Left hindlimb (tissue), 1 donor: ENCODE data around the gene GPHN.
"Not testable (repeated sequence)": the region's sequence is repeated elsewhere in the genome, so short reads cannot be mapped to it uniquely, and the experiment has no call there.

Experiments used
- DNase-seq: peaks from one replicate; pipeline ENCODE4 v3.0.0-alpha.2; 2018

The GPHN gene

DNA sequence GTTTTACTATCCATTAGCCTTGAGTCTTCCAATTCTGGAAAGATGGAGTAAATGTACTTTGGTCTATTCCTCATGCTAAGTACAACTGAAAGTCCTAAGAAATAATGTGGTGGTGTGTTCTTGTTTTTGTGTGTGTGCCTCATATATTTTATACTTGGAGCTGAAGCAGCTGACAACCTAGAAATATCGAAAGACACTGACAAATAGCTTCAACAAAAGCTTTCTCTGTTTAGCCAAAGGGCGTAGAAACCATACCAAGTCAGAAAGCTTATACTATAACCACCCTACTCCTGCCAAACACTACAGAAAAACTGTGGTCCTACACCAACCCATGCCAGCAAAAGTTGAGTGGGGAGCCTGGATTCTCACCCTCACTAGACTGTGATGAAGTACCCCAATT lies 188.4 kb downstream of the GPHN start:
- DNase-seq, result no peak

DNA sequence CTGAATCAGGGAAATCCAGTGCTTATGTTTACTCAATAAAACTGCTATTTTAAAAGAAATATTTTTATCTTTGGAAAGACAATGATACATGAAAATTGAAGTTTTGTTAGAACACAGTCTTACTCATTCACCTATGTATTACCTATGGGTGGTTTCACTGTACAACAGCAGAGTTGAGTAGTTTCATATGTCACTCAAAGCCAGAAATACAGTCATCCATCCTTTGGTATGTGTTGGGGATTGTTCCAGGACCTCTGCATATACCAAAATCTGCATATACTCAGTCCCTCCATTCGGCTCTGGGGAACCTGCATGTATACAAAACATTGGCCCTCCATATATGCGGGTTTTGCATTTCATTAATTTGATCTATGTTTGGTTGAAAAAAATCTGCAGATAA lies 190.6 kb downstream of the GPHN start:
- DNase-seq, result no peak

DNA sequence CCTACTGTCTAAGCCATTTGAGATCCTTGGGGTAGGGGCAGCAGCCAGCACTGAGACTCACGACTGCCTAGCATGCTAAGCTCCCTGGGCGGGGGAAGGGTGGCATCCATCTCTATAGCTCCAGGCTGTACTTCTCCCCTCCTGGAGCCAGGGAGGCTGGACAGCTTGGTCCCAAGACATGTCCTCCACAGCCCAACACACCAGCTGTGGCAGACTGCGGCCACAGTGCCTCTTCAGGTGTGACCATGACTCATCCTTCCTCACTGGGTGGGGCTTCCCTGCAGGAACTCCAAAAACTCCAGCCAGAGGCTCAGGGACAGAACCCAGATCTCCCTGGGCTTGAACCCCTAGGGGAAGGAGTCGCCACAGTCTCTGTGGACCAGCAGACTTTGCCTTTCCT lies 193.9 kb downstream of the GPHN start:
- DNase-seq, result no peak

DNA sequence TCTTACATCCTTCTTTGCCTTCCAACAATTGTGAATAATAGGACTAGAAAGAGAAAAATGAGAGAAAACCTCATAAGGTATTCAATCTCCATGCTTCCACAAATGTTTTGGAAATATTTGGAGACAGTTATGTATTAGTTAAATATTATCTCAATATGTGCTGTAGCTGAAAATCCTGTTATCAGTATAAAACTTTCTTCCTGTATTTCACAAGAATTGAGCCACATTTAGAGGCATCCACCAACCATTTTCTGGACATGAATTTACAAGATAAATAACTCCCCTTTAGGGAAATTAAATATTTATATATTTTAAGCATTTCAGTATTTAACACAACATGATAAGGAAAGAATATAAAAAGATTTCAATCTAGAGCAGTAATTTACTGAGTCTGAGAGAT lies 200.3 kb downstream of the GPHN start:
- no peak for DNase-seq

DNA sequence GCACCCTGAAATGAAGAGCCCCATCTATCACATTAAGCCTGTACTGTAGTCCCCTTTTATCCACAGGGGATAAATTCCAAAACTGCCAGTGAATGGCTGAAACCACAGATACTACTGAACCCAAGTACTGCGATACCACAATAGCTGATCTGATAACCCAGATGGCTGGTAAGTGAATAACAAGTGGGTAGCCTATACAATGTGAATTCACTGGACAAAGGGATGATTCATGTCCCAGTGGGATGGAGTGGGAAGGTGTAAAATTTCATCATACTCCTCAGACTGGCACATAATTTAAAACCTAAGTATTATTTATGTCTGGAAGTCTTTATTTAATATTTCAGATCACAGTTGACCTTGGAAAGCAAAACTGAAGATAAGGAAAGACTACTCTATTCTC lies 201.3 kb downstream of the GPHN start:
- DNase-seq, result no peak

DNA sequence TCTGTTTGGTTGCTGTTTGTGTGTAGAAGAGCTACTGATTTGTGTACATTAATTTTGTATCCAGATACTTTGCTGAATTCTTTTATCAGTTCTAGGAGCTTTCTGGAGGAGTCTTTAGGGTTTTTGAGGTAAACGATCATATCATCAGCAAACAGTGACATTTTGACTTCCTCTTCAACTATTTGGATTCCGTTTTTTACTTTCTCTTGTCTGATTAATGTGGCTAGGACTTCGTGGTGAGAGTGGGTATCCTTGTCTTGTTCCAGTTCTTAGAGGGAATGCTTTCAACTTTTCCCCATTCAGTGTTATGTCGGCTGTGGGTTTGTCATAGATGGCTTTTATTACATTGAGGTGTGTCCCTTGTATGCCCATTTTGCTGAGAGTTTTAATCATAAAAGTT lies 206.3 kb downstream of the GPHN start:
- not testable (repeated sequence) for DNase-seq

DNA sequence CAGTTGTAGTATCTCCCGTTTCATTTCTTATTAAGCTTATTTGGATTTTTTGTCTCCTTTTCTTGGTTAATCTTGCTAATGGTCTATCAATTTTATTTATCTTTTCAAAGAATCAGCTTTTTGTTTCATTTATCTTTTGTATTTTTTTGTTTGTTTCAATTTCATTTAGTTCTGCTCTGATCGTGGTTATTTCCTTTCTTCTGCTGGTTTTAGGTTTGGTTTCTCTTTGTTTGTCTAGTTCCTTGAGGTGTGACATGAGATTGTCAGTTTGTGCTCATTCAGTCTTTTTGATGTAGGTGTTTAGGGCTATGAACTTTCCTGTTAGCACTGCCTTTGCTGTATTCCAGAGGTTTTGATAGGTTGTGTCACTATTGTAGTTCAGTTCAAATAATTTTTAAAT lies 207.4 kb downstream of the GPHN start:
- not testable (repeated sequence) for DNase-seq

DNA sequence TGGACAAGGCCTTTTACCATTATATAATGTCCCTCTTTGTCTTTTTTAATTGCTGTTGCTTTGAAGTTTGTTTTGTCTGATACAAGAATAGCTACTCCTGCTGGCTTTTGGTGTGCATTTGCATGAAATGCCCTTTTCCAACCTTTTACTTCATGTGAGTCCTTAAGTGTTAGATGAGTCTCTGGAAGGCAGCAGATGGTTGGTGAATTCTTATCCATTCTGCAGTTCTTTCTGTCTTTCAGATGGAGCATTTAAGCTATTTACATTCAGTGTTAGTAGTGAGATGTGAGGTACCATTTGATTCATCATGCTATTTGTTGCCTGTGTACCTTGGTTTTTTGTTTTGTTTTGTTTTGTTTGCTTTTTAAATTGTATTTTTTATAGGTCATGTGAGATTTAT lies 208.3 kb downstream of the GPHN start:
- DNase-seq, result no peak

DNA sequence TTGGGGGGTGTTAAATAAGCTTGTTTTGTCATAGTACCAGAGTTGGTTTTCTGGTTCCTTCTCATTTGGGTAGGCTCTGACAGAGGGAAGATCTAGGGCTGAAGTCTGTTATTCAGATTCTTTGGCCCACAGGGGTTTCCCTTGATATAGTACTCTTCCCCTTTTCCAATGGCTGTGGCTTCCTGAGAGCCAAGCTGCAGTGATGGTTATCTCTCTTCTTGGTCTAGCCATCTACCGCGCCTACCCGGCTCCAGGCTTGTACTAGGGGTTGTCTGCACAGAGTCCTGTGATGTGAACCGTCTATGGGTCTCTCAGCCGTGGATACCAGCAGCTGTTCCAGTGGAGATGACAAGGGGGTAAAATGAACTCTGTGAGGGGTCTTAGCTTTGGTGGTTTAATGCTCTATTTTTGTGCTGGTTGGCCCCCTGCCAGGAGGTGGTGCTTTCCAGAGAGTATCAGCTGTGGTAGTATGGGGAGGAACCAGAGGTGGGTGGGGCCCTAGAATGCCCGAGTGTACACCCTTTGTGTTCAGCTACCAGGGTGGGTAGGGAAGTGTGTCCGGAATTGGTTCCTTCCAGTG lies 209.7 kb downstream of the GPHN start:
- no peak for DNase-seq

DNA sequence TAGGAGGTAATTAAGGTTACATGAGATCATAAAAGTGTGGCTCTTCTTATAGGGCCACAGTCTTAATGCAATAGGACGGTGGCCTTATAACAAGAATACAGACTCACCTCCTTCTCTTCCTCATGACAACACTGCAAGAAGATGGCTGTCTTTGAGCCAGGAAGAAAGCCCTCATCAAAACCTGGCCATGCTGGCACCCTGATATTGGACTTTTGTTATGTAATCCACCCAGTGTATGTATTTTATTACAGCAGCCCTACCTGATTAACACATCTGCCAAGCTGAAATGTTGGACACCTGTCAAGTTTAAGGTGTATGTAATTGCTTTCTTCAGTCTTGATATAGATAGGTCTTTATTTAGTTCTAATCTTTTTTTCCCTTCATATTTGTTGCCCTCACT lies 217.0 kb downstream of the GPHN start:
- no peak for DNase-seq

DNA sequence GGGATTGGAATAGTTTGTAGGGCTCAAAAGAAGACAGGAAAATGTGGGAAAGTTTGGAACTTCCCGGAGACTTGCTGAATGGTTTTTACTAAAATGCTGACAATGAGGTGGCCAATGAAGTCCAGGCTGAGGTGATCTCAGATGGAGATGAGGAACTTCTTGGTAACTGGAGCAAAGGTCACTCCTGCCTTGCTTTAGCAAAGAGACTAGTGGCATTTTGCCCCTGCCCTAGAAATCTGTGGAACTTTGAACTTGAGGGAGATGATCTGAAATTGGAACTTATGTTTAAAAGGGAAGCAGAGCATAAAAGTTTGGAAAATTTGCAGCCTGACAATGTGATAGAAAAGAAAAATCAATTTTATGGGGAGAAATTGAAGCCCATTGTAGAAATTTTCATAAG lies 223.4 kb downstream of the GPHN start:
- DNase-seq, result not testable (repeated sequence)

DNA sequence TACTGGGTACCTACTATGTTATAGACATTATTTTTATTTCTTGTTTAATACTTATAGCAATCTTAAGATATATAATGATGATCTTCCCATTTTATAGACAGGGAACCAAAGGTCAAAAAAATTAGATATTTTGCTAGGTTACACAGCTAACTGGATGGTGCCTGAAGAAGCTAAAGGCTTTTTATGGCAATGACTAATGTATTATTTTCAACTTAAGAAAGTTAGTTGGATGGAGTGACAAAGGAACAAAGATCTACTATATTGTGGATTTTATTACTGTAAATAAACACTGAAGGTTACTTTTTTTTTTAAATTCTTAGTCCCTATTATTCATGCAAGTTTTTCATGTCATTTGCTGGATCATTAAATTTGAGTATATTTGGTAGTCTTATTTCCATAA lies 227.9 kb downstream of the GPHN start:
- DNase-seq, result no peak

DNA sequence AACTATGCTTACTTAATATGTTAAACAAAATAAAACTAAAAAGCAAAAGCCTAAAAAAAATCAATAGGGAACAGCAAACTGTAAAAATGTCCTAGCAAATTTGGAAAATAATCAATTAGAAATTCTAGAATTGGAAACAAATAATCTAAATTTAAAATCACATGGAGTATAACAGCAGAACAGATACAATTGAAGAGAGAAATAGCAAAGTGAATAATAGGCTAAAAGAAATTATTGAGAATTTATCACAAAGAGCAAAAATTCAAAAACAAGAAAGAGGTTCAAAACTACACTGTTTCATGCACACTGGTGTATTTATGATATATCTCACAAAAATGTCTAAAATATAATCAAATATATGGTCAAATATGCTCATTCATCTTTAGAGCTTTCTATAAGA lies 231.9 kb downstream of the GPHN start:
- no peak for DNase-seq

DNA sequence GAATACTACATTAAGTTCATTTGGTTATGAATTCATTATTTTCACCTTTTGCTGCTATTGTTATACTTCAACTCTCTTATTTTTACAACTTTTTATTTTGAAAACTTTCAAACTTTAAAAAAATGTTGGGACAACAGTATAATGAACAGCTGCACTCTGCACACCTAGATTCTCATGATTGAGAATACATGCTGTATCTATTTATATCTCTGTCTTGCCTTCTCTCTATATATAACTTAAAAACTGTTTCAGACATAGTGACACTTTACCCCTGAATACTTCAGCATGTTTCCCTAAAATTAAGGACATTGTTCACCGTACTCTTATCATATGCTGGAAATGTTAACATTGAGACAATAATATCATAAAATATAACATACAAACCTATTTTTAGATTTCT lies 237.1 kb downstream of the GPHN start:
- no peak for DNase-seq

DNA sequence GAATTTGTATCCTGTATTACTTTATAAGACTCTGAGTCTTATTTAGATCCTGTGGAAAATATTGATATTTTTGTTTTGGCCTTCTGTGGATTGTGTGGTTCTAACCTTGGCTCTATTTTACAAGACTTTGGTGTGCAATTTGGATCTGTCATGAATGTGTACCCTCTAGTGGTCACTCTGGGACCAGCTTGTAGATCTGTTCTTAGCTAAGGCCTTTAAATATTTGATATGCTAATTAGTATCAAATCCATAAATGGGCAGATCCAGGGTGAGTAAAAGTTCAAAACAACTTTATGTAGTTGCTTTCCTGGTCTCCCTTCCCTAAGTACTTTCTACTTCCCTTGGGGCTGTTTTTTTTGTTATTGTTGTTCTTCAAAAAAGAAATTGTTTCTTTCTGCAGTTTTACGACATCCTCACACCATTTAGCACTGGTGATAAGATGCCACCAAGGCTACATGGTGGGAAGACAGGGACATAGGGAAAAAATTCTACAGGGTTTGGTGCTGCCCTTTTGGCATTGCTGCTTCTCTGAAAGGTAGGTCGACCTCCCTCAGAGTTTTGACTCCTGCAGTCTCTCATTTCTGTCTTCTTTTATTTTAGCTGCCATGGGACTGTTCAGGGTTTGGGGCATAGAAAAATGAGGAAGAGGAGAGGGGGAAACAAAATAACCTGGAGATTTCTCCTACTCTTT lies 238.5 kb downstream of the GPHN start:
- no peak for DNase-seq

DNA sequence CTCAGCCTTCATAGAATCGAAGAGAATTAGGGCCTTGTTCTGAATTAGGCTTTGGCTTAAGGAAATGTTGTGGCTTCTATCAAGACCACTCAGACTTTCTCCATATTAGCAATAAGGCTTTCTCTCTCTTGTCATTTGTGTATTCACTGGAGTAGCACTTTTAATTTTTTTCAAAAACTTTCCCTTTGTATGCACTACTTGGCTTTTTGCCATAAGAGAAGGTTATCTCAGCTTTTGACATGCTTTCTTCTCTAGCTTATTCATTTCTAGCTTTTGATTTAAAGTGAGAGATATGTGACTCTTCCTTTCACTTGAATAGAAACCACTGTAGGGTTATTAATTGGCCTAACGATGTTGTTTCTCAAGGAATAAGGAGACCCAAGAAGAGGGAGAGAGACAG lies 244.2 kb downstream of the GPHN start:
- no peak for DNase-seq

DNA sequence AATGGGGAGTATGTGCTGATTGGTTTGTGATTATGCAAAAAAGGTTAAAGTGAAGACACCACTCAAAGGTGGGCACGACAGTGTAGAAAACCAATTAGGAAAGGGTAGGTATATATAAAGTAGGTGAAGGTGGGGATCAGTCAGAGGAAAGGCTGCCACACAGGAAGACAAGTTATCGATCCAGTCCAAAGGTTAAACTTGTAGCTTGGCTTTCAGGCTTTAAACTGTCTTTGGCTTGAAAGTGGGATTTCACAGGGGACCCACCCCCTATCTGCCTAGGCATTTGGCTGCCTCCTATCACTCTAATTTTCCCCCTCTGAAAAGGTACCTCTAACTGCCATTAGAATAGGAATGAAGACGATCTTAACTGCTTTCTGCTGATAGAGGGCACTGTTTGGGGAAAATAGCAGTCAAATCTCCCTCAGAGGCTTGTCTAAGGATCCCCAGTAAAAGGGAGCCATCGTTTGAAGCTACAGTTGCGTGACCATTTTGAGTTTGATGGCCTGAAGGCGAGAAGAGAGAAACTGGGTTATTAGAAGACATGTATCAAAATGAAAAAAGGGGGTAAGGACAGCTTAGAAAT lies 250.2 kb downstream of the GPHN start:
- DNase-seq, result no peak

DNA sequence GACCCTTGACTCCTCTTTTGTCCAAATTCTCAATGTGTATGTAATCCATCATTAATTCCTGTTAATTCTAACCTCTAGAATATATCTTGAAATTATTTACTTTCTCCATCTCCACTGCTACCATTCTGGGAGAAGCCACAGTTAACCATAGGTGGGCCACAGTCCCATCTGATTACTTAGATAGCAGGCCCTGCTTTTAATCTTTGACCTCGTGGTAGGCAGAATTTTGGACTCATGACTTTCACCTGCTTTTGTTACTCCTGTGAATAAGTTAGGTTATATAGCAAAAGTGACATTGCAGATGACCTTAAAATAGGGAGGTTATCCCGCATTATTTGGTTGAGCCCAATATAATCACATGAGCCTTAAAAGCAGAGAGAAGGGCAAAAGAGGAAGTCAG lies 264.2 kb downstream of the GPHN start:
- DNase-seq, result no peak

DNA sequence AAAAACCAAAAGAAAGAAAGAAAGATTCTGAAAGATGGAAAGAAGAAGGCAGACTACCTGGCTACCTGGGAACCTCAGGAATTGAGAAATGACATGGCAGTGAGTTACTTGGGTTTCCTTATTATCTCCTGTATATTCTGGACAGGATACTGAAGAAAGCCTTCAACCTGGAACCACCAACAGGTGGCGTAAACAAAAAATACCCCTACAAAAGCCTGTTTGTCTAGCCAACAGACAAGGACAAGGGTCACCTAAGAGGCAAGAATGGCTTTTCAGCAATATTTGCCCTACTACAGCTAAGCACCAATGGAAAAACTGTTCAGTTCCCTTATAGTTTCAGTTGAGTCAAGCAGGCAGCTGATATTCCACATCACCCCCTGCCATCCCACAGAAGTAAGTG lies 274.9 kb downstream of the GPHN start:
- DNase-seq, result no peak

DNA sequence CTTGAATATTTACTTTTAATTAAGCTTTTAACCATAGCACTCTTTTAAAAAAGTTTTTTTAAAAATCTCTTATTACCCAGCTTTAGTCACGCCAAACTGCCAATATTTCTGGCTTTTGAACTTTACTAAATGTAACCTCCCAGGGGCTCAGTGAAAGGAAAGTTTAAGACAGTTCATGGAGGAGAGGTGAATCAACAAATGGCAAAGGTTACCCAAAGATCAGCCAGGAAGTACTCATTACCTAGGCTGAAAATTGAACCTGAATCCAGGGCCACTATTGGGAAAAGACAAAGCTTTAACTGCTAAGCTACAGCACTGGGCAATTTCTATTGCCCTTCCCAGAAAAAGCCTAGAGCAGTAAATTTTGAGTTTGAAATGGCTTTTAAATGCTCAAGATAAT lies 282.2 kb downstream of the GPHN start:
- no peak for DNase-seq

DNA sequence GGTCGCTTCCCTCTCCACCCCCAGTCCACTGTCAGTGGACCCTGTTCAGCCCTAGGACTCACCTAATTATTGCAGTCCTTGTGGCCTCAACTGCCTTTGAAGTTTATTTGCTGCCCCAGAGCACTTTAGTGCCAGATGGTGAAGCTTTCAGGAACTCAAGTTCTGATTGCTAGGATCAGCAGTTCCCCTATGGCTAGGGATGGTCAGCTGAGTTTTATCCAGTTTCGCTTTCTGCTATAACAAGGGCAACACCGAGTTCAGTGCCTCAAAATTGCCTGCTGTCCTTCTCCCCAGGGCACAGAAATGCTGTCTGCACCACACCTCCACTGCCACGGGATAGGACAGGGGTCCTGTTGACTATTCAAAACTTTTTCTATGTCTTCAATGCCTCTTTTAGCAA lies 295.0 kb downstream of the GPHN start:
- no peak for DNase-seq

DNA sequence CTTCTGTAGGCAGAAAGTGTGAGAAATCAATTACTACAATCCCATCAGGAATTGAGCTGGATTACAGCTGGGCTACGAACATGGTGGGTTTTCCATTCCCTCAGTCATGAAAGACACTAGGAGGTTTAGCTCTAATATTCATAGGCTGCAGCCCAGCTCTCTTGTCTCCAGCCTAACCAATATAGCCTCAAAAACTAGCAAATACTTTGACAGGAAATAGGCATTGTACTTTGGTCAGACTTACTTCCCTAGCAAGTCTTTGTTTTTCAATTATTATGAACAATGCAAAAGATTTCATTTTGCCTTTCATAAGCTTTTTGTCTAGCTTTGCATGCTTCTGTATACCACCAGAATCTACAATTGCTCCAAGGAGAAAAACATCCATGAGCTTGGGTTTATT lies 296.2 kb downstream of the GPHN start:
- DNase-seq, result no peak

DNA sequence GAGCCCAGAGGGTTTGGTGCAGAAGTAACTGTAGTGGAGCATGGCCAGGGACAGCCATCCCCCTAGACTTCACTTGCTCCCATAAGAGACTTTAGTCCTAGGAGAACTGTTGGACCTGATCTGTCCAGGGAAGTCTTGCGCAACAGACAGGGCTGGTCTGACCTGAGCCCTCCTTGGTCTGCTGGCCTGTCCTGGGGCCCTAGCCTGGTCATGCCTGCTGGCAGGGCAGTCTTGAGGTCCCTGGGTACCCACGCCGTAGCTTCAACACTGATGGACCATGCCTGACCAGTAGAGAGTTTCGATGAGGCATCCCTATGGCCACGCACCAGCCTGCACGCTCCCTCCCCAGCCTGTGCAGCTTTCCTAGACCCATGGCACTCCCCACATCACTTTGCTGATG lies 305.7 kb downstream of the GPHN start:
- DNase-seq, result no peak

DNA sequence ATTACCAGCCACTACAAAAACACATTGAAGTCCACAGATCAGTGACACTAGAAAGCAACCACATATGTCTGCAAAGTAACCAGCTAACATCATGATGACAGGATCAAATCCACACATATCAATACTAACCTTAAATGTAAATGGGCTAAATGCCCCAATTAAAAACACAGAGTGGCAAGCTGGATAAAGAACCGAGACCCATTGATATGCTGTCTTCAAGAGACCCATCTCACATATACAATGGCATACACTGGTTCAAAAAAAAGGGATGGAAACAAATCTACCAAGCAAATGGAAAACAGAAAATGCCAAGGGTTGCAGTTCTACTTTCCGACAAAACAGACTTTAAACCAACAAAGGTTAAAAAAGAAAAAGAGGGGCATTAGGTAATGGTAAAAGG lies 307.7 kb downstream of the GPHN start:
- DNase-seq, result no peak

DNA sequence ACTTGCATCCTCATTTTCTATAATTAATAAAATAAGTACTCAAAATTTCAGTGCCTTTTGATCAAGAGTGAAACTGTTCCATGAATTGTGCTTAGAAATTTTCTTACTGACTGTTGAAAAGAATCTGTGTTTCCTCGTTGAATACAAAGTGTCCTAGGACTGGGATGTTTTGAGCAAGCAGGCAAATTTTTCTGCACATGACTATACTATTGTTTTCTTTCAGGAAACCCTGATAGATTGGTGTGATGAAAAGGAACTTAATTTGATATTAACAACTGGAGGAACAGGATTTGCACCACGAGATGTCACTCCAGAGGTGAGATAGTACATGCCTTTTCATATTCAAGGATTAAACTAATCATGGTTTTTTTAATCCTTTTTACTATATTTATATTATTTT lies 316.3 kb downstream of the GPHN start:
- no peak for DNase-seq
